8988T (cell line): ENCODE results near the gene ITPRIPL2.

Experiments used
- DNase-seq: peaks from one replicate; pipeline ENCODE4 v3.0.0; 2011

The ITPRIPL2 gene

DNA sequence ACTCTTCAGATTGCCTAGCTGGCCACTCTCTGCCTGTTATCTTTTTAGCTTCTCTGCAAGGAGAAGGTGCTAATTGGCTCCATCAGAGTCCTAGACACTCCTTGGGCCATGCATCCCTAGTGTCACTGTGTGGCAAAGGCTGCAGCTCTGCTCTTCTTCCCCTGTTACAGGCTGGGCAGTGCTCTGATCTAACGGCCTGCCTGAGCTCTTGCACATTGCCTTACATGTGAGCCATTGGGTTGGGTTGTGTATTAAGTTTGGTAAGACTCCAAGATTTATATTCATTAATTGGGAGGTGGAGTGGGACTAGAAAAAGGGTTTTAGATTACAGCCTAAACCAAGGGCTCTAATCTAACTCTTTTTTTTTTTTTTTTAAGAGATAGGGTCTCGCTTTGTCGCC is 31.2 kb downstream of the ITPRIPL2 start:
- DNase-seq: no peak

DNA sequence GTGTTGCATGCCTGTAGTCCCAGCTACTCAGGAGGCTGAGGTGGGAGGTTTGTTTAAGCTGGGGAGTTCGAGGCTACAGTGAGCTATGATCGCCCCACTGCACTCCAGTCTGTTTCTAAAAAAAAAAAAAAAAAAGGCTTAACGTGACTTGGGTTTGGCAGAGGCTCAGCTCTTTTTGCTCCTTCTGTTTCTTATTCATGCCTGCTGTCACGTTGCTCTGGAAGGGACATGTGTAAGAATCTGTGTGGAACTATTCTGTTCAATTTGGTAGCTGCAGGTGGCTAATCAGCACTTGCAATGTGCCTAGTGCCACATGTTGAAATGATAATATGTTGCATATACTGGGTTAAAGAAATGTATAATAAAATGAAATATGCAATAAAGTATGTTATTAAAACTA is 33.4 kb downstream of the ITPRIPL2 start:
- DNase-seq: no peak

DNA sequence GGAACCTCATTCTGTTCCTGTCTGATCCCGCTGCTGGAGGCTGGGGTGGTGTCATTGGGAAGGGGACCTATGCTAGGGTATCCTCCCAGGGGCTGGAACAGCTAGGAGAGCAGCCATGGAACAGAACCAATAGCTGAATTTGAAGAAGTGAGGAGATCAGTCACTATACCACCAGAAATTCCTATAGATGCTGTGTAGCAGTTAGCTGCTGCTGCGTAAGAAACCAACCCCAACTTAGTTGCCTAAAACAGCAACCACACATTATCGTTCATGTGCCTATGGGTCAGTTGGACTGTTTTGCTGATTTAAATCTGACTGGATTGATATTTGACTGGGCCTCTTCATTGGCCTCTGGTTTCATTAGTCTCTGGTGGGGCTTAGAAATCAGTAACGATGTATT is 33.9 kb downstream of the ITPRIPL2 start:
- no peak for DNase-seq

GRCh38 chr16:19148189-19148588 is 34.4 kb downstream of the ITPRIPL2 start:
- no peak for DNase-seq

DNA sequence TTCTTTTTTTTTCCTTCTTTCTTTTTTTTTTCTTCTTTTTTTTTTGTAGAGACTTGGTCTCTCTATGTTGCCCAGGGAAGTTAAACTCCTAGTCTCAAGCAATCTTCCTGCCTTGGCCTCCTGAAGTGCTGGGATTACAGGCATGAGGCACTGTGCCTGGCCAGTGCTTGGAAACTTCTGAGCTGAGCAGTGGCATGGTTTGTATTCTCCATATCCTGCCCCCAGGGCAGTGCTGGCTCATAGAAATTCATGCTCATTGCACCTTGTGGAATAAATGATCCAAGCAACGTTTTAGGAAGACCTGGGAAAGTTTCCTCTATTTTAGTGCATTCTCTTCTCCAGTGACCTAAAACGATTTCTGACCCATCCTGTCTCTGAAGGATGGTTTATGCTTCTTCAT is 37.5 kb downstream of the ITPRIPL2 start:
- DNase-seq: no peak

DNA sequence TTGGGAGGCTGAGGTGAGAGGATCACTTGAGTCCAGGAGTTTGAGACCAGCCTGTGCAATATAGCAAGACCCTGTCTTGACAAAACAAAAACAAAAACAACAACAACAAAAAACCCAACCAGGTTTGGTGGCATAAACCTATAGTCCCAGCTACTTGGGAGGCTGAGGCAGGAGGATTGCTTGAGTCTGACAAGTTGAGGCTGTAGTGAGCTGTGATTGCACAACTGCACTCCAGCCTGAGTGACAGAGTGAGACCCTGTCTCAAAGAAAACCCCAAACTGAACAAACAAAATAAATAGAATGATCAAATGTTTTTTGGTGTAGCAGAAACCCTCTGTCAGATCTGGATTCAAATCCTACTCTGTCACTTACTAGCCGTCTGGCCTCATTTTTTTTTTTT is 38.3 kb downstream of the ITPRIPL2 start:
- no peak for DNase-seq

GRCh38 chr16:19153876-19154275 is 40.1 kb downstream of the ITPRIPL2 start:
- DNase-seq: no peak

GRCh38 chr16:19162085-19162484 is 48.3 kb downstream of the ITPRIPL2 start:
- no peak for DNase-seq

DNA sequence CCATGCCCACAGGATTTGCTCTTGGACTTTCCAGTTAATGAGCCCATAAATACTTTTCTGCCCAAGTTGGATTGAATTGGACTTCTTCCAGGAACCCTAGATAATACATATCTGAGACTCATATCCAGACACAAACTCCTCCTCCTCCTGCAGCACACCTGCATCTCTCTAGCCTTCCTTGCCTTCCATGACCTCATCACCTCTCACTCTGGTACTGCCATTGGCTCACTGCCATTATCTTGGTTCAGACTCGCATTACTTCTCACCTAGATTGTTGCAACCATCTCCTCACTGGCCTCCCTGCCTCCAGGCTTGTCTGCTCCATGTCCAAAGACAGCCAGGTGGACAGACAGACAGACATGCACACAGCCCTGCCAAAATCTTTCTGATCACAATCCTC is 49.5 kb downstream of the ITPRIPL2 start:
- no peak for DNase-seq

- no peak for DNase-seq
These were observed 50.5 kb downstream of the ITPRIPL2 start for GRCh38 chr16:19164285-19164684.

GRCh38 chr16:19165101-19165500 is 51.3 kb downstream of the ITPRIPL2 start:
- no peak for DNase-seq

- no peak for DNase-seq
These were observed 52.7 kb downstream of the ITPRIPL2 start for GRCh38 chr16:19166500-19166899.

GRCh38 chr16:19167710-19168370 is 54.1 kb downstream of the ITPRIPL2 start, which contains the start of gene SYT17:
Gene SYT17 (plus strand): TSS chr16:19168240. CDS start chr16:19168647, 407 bp downstream.
- peak; percentile 76 for DNase-seq

GRCh38 chr16:19168371-19169081 is 54.8 kb downstream of the ITPRIPL2 start:
- DNase-seq: peak; percentile 35

DNA sequence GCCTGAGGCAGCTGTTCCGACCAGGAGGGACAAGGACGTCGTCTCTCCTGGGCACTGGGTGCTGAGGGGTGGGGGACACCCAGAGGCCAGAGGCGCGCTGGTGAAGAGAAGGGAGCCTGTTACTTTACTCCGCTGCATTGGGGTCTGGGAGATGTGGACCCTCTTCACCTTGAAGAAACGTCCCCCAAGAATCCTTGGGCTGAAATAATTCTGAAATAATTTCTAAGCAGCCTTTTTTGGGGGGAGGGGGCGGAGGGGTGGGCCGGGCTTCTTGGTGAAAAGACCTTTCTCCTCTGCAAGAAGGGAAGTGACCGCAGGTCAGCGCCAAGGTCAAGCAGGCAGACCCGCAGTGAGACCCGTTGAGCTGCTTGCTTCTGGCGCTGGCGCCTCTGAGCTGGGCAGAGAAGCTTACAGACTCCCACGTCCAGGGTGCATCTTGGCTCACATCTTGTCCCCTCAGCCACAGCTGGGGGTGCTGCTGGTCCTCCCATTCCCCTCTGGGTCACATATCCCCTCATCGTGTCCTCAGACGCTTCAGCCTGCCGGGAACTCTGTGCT is 55.4 kb downstream of the ITPRIPL2 start:
- no peak for DNase-seq

DNA sequence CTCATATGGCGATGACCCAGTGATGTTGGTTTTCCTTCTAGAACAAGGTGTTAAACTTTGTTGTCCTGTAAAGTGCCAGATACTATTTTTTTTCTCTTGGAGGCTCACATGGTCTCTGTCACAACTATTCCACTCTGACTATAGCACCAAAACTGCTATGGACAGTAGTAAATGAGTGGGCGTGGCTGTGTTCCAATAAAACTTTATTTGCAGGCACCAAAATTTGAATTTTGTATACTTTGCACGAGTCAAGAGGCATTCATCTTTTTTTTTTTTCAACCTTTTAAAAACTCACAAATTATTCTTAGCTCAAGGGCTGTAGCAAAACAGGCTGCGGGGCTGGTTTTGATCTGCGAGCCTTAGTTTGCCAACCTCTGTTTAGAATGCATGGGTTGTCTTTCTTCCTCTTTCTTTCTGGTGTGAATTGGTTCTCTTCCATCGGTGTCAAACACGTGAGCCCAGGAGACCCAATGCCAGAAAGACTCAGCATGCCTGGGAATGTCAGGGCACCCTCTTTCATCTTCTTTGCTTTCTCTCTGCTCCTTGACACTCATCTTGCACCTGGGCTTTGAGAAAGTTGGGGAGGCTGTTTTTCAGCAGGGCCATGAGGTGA is 56.4 kb downstream of the ITPRIPL2 start:
- DNase-seq: no peak
